Effector memory CD8-positive, alpha-beta T cell (primary cell): ENCODE results near the gene GFOD1.

Experiments used
- ATAC-seq: fragments of 150-1000 bp; cut with Tn5 transposase; replicated peaks from 2 replicates; pipeline ENCODE4 v1.10.0; 2021; ENCODE audit warnings: mild to moderate bottlenecking, moderate library complexity
- DNase-seq, 3 experiments: peaks; one replicate each; pipeline ENCODE4 v3.0.0; 2021
- H3K27ac Mint-ChIP-seq, 2 donors: one replicate each; pipeline ENCODE4 v1.8.0; 2022; ENCODE audit warnings: mild to moderate bottlenecking in 2 of 2, mixed read lengths in 2 of 2, moderate library complexity in 2 of 2
- H3K27me3 Mint-ChIP-seq, 2 donors: one replicate each; pipeline ENCODE4 v1.8.0; 2022; ENCODE audit warnings: mixed read lengths in 2 of 2
- H3K36me3 Mint-ChIP-seq: one replicate; pipeline ENCODE4 v1.8.0; 2022; ENCODE audit warnings: mild to moderate bottlenecking, moderate library complexity, mixed read lengths; ENCODE audit not compliant: insufficient read depth
- H3K4me1 Mint-ChIP-seq, 2 donors: one replicate each; pipeline ENCODE4 v1.8.0; 2022; ENCODE audit warnings: low read depth in 2 of 2, mixed read lengths in 2 of 2
- H3K4me3 Mint-ChIP-seq, 2 donors: one replicate each; pipeline ENCODE4 v1.8.0; 2022; ENCODE audit warnings: mild to moderate bottlenecking in 2 of 2, mixed read lengths in 2 of 2, moderate library complexity in 2 of 2
- H3K9me3 Mint-ChIP-seq, 2 donors: one replicate each; pipeline ENCODE4 v1.8.0; 2022; ENCODE audit warnings: mixed read lengths in 2 of 2

Gene GFOD1

DNA sequence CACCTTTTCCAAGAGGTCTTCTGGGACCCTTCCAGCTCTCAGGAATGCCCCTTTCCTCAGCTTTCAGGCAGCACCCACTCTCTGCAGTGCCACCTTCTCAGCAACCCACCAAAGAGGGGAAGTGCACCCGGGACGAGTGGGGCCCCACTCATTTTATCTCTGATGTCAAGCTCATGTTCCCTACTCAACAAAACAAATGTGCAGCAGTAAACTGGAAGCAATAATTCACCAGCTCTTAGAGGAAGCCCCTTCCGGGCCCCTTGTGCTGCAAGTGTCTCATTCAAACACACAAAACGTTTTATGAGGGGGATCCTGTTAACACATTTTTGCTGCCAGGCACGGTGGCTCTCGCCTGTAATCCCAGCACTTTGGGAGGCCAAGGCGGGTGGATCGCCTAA is 13.6 kb downstream of the GFOD1 start:
- no peak for DNase-seq
- Mint-ChIP-seq H3K4me3 (no peak overlapping the region), H3K27me3 (no peaks in the 10 kb centered on the region), H3K9me3 (no peaks in the 10 kb centered on the region), H3K4me1 (peaks cover 0 to 18% of the 10 kb centered on the region in 2 donors), H3K27ac (no peak overlapping the region), H3K36me3 (no peaks in the 10 kb centered on the region)
- ATAC-seq = no peak

DNA sequence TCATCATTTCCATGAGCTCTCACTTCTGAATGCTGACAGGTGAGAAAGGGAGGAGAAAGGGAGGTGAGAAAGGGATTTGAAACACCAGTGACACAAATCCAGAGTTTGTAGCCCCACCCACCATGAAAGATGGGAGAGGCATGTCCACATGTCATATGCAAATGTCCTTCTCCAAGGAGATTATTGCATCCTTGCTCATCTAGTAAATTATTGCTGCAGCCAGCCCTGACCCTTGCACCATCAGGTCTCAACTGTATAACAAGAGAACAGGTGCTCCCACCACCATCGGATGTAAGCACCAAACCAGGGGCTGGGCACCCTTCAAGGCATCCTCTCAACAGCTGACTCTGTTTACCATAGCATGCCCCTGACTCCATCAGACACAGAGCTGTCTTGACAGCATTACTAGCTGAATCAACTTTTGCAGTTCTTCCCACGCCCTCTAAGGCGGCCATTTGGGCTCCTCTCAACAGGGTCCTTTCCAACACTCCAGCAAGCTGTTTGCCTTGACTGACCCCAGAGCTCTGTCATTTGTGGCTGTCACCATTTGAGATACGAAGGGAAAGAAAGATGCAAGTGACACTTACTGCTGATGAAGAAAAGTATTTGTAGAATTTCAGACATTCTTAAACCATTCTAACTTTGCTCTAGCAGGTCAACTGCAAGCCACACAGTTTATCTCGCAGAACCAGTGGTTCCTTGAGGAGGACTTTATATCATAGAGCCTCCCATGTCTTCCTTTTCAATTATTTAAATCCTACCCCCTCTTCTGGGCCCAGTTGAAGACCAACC is 14.2 kb downstream of the GFOD1 start:
- no peaks in the 10 kb centered on the region for H3K27me3 Mint-ChIP-seq
- no peaks in the 10 kb centered on the region for H3K9me3 Mint-ChIP-seq
- no peaks in the 10 kb centered on the region for H3K36me3 Mint-ChIP-seq
- peaks cover 0 to 13% of the 10 kb centered on the region in 2 donors for H3K4me1 Mint-ChIP-seq
- DNase-seq (no peak), ATAC-seq (no peak)
- no peak overlapping the region for H3K4me3 Mint-ChIP-seq
- H3K27ac Mint-ChIP-seq = no peak overlapping the region

DNA sequence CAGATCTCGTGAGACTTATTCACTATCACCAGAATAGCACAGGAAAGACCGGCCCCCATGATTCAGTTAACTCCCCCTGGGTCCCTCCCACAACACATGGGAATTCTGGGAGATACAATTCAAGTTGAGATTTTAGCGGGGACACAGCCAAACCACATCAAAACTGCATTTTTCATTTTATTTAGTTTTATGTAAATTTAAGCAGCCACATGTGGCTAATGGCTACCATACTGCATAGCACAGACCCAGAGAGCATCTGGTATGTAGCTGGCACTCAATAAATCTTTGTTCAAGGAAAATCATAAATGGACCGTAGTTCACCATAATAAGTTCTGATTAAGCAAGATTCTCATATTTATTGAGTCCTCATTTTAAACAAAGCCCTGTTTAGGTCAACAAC is 15.3 kb downstream of the GFOD1 start:
- H3K36me3 Mint-ChIP-seq = no peaks in the 10 kb centered on the region
- H3K27ac Mint-ChIP-seq = no peak overlapping the region
- H3K9me3 Mint-ChIP-seq = no peaks in the 10 kb centered on the region
- H3K4me1 Mint-ChIP-seq = peaks cover 0 to 13% of the 10 kb centered on the region in 2 donors
- no peak for ATAC-seq
- no peaks in the 10 kb centered on the region for H3K27me3 Mint-ChIP-seq
- DNase-seq = no peak
- no peak overlapping the region for H3K4me3 Mint-ChIP-seq

DNA sequence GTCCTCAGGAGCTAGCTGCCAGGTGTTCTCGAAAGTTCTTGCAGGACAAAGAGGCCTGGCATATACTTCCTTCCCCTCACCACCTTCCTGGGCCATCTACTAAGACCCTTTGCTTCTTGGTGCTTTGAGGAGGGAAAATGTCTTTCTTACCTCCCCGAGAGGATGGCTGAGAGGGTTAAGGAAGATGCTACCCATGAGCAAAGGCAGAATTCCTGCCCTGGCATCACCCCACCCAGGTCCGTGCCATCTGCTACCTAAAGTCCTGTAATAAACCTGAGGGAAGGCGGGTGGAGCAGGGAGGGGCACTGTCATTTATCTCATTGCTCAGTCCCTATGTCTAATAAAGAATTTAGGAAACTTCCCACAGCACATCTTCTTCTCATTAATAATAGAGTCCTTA is 16.2 kb downstream of the GFOD1 start:
- Mint-ChIP-seq H3K4me3 (no peak overlapping the region), H3K9me3 (no peaks in the 10 kb centered on the region), H3K36me3 (no peaks in the 10 kb centered on the region), H3K27ac (no peak overlapping the region), H3K27me3 (no peaks in the 10 kb centered on the region), H3K4me1 (peaks cover under 1 to 21% of the 10 kb centered on the region in 2 donors)
- ATAC-seq (no peak), DNase-seq (no peak)

DNA sequence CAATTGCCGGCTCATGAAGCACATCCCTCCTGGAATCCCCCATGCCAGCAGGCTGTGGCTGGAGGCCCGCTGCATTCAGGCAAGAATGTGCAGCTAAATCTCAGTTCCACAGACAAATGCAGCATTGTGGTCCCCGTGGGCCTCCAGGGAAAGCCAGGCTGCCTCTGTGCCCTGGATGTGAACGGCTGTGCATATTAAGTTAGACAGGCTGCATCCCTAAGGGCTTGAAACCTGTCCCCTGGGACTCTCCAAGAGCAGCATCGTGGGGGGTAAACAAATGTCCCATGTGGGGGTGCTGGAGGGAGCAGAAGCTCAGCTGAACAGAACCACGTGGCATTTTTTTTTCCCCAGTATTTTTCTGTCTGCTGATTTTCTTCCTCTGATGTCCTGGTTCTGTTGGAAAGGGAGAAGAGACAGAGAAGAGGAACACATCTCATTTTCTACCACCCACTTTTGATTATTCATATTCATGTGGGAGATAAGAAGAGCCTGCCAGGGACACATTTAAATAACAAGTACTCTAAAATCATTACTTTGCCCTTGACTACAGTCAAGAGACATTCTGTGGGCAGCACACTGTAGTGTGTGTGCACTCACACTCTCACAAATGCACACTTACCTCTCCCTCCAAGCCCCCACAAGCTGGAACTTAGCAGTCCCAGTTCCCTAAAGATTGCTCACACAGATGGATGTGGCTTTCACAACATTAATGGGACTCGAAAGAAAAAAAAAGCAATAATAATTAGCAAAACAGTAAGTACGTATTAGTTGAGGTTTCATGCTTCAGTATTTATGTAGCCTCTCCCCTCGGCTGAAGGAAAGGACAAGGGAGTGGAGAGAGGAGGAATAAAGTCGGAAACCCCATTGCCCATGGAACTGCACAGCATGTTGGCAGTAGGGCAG is 16.9 kb downstream of the GFOD1 start:
- peaks cover 3 to 24% of the 10 kb centered on the region in 2 donors for H3K4me1 Mint-ChIP-seq
- no peak for ATAC-seq
- DNase-seq = no peak
- no peaks in the 10 kb centered on the region for H3K9me3 Mint-ChIP-seq
- H3K27me3 Mint-ChIP-seq = no peaks in the 10 kb centered on the region
- H3K36me3 Mint-ChIP-seq = no peaks in the 10 kb centered on the region
- H3K27ac Mint-ChIP-seq = peak overlapping the region in 1 of 2 donors; percentile 49
- no peak overlapping the region for H3K4me3 Mint-ChIP-seq

DNA sequence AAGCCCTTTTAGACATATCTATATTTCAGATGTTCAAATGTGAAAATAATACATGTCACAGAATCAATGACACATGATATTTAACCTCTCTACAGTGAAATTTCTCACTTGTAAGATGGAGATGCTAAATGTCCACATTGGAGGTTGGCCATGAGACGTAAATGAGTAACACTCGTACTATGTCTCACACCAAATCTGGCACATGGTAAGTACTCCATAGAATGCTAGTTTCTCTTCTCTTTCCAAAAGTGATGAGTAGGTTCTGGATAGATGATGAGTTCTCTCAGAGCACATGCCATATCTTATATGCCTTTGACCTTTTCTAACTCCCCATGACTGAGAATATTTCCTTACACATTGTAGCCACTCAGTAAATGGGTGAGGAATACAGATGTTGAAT is 17.7 kb downstream of the GFOD1 start:
- Mint-ChIP-seq H3K4me3 (no peak overlapping the region), H3K36me3 (no peaks in the 10 kb centered on the region), H3K4me1 (peaks cover 5 to 24% of the 10 kb centered on the region in 2 donors), H3K27ac (peak overlapping the region in 1 of 2 donors; percentile 49), H3K9me3 (no peaks in the 10 kb centered on the region), H3K27me3 (no peaks in the 10 kb centered on the region)
- DNase-seq = no peak
- no peak for ATAC-seq

DNA sequence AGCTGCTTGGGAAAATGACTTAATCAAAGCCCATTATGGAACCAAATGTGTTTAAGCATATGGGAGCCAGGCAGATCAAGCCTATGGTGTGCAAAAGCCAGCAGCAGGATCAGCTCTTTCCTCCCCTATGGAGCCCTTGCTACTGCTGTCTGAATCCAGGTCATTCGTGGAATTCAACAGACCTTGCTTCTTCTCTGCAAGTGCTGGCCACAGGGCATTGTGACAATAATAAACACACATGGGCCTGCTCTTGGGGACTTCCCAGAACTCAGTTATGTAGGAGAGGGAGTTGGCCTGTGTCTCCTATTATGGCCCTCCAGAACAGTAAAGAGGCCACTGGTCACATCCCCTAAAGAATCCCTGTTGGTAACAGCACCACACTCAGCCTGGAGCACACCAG is 18.6 kb downstream of the GFOD1 start:
- H3K4me3 Mint-ChIP-seq = no peak overlapping the region
- no peak for ATAC-seq
- H3K27me3 Mint-ChIP-seq = no peaks in the 10 kb centered on the region
- H3K9me3 Mint-ChIP-seq = no peaks in the 10 kb centered on the region
- no peaks in the 10 kb centered on the region for H3K36me3 Mint-ChIP-seq
- peaks cover 6 to 22% of the 10 kb centered on the region in 2 donors for H3K4me1 Mint-ChIP-seq
- DNase-seq = no peak
- peak overlapping the region in 1 of 2 donors; percentile 30 for H3K27ac Mint-ChIP-seq

DNA sequence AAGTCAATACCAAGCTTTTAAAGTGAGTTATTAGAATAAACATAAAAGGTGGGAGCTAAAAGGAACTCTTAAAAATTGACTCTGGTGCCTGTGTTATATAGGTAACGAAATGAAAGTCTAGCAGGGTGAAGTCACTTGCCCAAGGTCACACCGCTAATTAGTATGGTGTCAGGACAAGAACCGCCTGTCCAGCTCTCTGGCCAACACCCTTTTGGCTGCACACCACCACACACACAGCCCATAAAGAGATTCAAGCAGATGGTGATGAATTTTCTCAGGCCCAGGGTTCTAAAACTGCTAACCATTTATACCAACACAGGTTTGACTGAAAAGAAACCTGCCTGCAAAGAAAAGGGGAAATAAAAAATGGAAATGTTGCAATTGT is 20.2 kb downstream of the GFOD1 start:
- no peak for DNase-seq
- Mint-ChIP-seq H3K27me3 (no peaks in the 10 kb centered on the region), H3K9me3 (no peaks in the 10 kb centered on the region), H3K27ac (peak overlapping the region in 1 of 2 donors; percentile 30), H3K36me3 (no peaks in the 10 kb centered on the region), H3K4me1 (peaks cover 10 to 29% of the 10 kb centered on the region in 2 donors), H3K4me3 (no peak overlapping the region)
- ATAC-seq = no peak

DNA sequence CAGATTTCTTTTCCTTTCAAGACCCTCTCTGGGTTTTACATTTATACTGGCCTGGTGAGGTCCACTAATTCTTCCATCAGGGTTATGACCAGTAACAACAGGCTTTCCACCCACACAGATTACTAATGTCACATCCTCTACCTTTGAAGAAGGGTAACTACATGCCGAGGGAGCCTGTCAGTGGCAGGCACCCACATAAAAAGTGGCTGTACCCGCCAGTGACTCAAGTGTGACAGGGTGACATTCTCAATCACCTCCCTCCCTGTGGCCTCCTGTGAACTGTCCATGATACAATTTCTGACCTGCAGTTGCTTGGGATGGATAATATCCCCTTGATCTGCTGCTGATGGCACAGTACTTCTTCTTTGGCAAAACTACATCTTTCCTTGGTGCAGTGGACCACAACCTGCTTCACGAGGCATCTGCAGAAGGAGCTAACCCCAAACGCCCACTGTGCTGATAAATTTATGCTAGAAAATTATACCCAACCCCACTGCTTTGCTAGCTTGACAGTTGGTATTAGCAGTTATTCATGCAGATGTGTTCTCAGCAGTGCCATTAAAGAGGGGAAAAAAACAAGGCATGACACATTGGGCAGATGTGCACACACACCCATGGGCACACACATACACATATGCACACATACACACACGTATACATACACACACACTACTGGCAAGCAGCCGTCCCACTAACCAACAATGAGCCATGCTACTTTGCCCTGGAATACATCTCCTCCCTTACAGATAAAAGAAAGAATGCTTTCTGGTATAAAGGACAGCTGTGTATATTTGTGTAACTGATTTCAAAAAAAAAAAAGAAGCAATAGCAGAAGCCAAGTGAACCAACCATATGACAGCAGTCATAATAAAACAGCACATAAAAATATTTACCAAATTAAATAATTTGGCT is 20.8 kb downstream of the GFOD1 start:
- Mint-ChIP-seq H3K4me3 (no peak overlapping the region), H3K9me3 (no peaks in the 10 kb centered on the region), H3K36me3 (no peaks in the 10 kb centered on the region), H3K27ac (peak overlapping the region in 1 of 2 donors; percentile 30), H3K27me3 (no peaks in the 10 kb centered on the region), H3K4me1 (peaks cover 15 to 32% of the 10 kb centered on the region in 2 donors)
- DNase-seq (no peak), ATAC-seq (peak; percentile 51)

DNA sequence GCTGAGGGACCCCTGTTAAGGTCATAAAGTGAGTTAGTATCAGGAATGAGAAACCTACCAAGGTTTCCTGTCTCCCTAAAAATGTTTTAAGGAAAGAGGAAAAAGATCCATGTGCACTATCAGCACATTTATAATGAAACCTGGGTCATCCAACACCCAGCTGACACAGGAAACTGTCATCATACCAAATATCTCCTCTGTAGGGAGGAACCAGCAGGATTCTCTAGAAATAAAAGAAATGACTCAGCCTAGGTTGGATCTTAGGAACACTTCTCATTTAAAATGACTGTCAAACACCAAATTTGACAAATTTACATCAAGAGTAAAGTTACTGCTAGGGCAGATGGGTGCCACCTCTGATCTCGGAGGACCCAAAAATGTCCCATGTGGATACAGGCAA is 21.7 kb downstream of the GFOD1 start:
- no peaks in the 10 kb centered on the region for H3K27me3 Mint-ChIP-seq
- no peaks in the 10 kb centered on the region for H3K9me3 Mint-ChIP-seq
- no peak for DNase-seq
- peaks cover 16 to 29% of the 10 kb centered on the region in 2 donors for H3K4me1 Mint-ChIP-seq
- H3K27ac Mint-ChIP-seq = peak overlapping the region in 1 of 2 donors; percentile 30
- no peak for ATAC-seq
- H3K4me3 Mint-ChIP-seq = no peak overlapping the region
- no peaks in the 10 kb centered on the region for H3K36me3 Mint-ChIP-seq

DNA sequence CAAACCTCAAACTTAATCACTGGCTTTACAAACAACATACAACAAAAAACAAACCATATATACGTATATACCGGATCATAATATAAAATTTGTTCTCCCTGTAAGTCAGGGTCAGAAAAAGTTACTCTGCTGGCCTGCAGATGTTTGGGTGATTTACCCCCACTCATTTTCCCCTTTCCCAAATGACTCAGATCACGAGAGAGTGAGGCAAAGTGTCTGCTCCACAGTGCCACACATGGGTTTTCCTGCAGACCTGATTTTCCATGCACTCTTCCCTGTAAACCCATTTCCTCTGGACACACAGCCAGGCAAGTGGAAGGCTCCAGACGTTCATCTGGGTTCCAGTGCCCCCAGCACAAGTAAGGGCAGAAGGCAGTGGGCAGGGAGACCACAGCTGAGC is 23.5 kb downstream of the GFOD1 start:
- Mint-ChIP-seq H3K27me3 (no peaks in the 10 kb centered on the region), H3K36me3 (no peaks in the 10 kb centered on the region), H3K27ac (no peak overlapping the region), H3K4me1 (peaks cover 19 to 40% of the 10 kb centered on the region in 2 donors), H3K4me3 (no peak overlapping the region), H3K9me3 (no peaks in the 10 kb centered on the region)
- no peak for ATAC-seq
- no peak for DNase-seq

DNA sequence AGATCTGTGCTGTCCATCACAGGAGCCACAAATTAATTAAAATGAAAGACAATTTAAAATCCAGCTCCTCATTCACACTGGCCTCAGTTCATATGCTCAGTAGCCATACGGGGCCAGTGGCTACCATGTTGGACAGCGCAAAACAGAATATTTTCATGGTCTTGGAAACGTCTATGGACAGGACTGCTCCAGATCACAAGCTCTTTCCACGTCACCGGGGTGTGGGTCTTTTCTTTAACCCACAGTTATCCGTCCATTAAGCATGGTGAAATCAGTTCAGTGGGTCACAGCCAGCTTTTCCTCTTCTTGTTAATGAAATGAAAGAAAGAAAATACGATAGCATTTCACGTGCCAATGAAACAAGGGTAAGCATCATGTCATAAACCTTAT is 24.1 kb downstream of the GFOD1 start:
- no peak overlapping the region for H3K4me3 Mint-ChIP-seq
- DNase-seq = no peak
- no peaks in the 10 kb centered on the region for H3K9me3 Mint-ChIP-seq
- ATAC-seq = no peak
- H3K36me3 Mint-ChIP-seq = no peaks in the 10 kb centered on the region
- peaks cover 21 to 45% of the 10 kb centered on the region in 2 donors for H3K4me1 Mint-ChIP-seq
- no peaks in the 10 kb centered on the region for H3K27me3 Mint-ChIP-seq
- H3K27ac Mint-ChIP-seq = no peak overlapping the region
